Stomach smooth muscle (tissue), 2 donors: ENCODE data around the gene ABCB4.
"Not testable (repeated sequence)": the region's sequence is repeated elsewhere in the genome, so short reads cannot be mapped to it uniquely, and the experiment has no call there.

ENCODE experiments used
- H3K27ac ChIP-seq: one replicate; pipeline ENCODE4 v1.7.0; 2013; ENCODE audit warnings: mild to moderate bottlenecking, low read length, inconsistent platforms
- H3K27me3 ChIP-seq, 2 donors: one replicate each; pipeline ENCODE4 v1.7.0; 2013; ENCODE audit warnings: low read length in 2 of 2; ENCODE audit not compliant: insufficient read depth in 2 of 2, control insufficient read depth in 1 of 2
- H3K36me3 ChIP-seq, 2 donors: one replicate each; pipeline ENCODE4 v1.7.0; 2013; ENCODE audit warnings: low read length in 2 of 2; ENCODE audit not compliant: control insufficient read depth in 2 of 2, insufficient read depth in 2 of 2
- H3K4me1 ChIP-seq: one replicate; pipeline ENCODE4 v1.7.0; 2013; ENCODE audit warnings: low read length; ENCODE audit not compliant: control insufficient read depth, insufficient read depth
- H3K4me3 ChIP-seq, 2 donors: one replicate each; pipeline ENCODE4 v1.7.0; 2013; ENCODE audit warnings: low read length in 2 of 2
- H3K9ac ChIP-seq, 2 donors: one replicate each; pipeline ENCODE4 v1.7.0; 2013; ENCODE audit warnings: low read length in 2 of 2, mild to moderate bottlenecking in 1 of 2
- H3K9me3 ChIP-seq, 2 donors: one replicate each; pipeline ENCODE4 v1.7.0; 2013; ENCODE audit warnings: low read length in 2 of 2; ENCODE audit not compliant: control insufficient read depth in 2 of 2
- donor health status: healthy.
- donor health status: Pancreatic carcinoma.

ABCB4 gene

GRCh38 chr7:87476179-87476557 lies 688 bp upstream of the ABCB4 start:
- H3K9me3 ChIP-seq: no peaks in the 10 kb centered on the region
- H3K4me1 ChIP-seq: peaks cover 5% of the 10 kb centered on the region
- H3K4me3 ChIP-seq: peak overlapping the region; percentile 41 to 68
- H3K9ac ChIP-seq: no peak overlapping the region
- H3K27ac ChIP-seq: no peak overlapping the region
- no peaks in the 10 kb centered on the region for H3K36me3 ChIP-seq
- H3K27me3 ChIP-seq: no peaks in the 10 kb centered on the region

DNA sequence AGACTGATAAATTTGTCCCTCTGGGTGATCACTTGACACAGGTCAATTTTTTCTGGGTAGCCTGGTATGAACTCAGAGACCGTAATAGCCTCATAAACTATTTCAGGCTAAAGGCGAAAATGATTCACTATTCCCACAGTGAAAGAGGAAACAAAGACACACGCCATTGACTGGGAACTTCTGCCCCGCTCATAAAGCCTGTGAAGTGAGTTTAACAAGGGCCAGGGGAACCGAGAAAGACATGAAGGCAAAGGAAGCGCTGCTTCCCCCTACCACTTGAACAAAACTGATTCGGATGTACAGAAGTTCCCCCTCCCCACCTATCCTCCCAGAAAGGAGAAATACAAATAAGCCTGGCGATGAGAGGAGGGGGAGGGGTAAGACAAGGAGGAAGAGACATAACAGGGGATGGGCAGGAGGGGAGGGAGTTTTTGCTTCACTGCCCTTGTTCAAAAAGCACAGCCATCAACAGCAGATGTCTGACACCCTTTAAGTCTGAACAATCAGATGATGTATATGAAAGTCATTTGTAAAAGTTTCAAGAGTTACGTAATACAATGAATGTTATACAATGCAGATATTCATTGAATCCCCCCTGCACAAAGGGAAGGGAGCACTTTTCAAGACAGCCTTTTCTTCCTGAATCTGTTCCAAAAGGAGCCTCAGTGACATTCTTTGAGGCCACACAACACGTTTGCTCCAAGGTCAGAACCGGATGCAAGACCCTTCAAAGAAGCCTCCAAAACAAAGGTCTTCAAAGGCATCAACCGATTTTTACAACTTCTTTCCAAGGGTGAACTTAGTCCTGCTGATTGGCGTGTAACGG lies 734 bp downstream of the ABCB4 start:
- Histone ChIP-seq H3K9ac (peak overlapping the region in 1 of 2 donors; percentile 14), H3K27me3 (no peaks in the 10 kb centered on the region), H3K9me3 (no peaks in the 10 kb centered on the region), H3K27ac (no peak overlapping the region), H3K4me3 (peak overlapping the region; percentile 52 to 68), H3K4me1 (peaks cover 5% of the 10 kb centered on the region), H3K36me3 (no peaks in the 10 kb centered on the region)

DNA sequence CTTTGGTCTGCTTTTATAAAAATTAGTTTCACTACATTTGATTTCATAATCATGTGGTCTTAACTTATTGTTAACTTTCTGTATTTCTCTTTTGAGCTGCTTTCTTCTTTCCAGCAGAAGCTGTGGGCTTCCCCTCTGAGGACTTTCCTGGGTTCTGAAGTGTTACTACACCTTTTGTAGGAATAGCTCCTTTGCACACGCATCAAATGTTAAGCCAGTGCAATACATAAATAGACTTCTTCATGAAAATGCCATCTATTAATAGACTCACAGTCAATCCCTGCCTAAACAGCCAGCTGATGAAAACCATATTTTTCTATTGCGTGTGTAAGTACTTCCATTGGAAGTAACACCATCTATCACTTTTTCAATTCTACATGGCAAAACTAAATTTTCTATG lies 1.5 kb downstream of the ABCB4 start:
- Histone ChIP-seq H3K4me1 (peaks cover 5% of the 10 kb centered on the region), H3K4me3 (peak overlapping the region in 1 of 2 donors; percentile 68), H3K27me3 (no peaks in the 10 kb centered on the region), H3K36me3 (no peaks in the 10 kb centered on the region), H3K9ac (no peak overlapping the region), H3K27ac (no peak overlapping the region), H3K9me3 (no peaks in the 10 kb centered on the region)

DNA sequence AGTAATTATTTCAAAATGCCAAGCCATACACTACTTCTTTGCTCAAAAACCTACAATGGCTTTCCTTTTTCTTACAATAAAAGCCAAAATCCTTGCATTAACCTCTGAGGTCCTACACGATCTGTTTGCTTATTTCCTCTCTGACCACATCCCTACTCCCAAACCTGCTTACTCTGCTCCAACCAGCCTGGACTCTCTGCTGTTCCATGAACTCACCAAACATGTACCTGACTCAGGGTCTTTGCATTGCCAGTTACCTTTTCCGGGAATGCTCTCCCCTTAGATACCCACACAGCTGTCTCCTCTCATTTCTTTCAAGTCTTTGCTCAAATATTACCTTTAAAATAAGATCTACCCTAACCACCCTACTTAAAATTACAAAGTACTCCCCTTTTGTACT lies 2.3 kb downstream of the ABCB4 start:
- H3K9me3 ChIP-seq: no peaks in the 10 kb centered on the region
- H3K27ac ChIP-seq: no peak overlapping the region
- no peak overlapping the region for H3K4me3 ChIP-seq
- H3K27me3 ChIP-seq: no peaks in the 10 kb centered on the region
- H3K36me3 ChIP-seq: no peaks in the 10 kb centered on the region
- H3K9ac ChIP-seq: no peak overlapping the region
- H3K4me1 ChIP-seq: peaks cover 5% of the 10 kb centered on the region

- peaks cover 5% of the 10 kb centered on the region for H3K4me1 ChIP-seq
- H3K36me3 ChIP-seq: no peaks in the 10 kb centered on the region
- H3K27me3 ChIP-seq: no peaks in the 10 kb centered on the region
- no peaks in the 10 kb centered on the region for H3K9me3 ChIP-seq
- H3K4me3 ChIP-seq: no peak overlapping the region
- no peak overlapping the region for H3K27ac ChIP-seq
- H3K9ac ChIP-seq: no peak overlapping the region
These were observed 4.0 kb downstream of the ABCB4 start for GRCh38 chr7:87471473-87471872.

- not testable (repeated sequence) for H3K4me1 ChIP-seq, H3K9me3 ChIP-seq, H3K36me3 ChIP-seq, H3K4me3 ChIP-seq, H3K9ac ChIP-seq, H3K27me3 ChIP-seq, H3K27ac ChIP-seq
These were observed 6.3 kb downstream of the ABCB4 start for GRCh38 chr7:87469204-87469603.

GRCh38 chr7:87465534-87465880 lies 10.0 kb downstream of the ABCB4 start:
- not testable (repeated sequence) for H3K36me3 ChIP-seq, H3K4me1 ChIP-seq, H3K4me3 ChIP-seq, H3K27ac ChIP-seq, H3K9ac ChIP-seq, H3K27me3 ChIP-seq, H3K9me3 ChIP-seq

DNA sequence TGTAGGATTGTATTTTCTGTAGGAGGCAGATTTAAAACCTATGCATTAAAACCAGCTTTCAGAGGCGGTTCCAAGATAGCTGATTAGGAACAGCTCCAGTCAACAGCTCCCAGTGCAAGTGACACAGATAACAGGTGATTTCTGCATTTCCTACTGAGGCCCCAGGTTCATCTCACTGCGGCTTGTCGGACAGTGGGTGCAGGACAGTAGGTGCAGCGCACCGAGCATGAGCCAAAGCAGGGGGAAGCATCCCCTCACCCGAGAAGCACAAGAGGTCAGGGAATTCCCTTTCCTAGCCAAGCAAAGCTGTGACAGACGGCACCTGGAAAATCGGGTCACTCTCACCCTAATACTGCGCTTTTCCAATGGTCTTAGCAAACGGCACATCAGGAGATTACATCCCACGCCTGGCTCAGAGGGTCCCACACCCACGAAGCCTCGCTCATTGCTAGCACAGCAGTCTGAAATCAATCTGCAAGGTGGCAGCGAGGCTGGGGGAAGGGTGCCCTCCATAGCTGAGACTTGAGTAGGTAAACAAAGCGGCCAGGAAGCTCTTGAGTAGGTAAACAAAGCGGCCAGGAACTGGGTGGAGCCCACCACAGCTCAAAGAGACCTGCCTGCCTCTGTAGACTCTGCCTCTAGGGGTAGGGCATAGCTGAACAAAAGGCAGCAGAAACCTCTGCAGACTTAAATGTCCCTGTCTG lies 10.5 kb downstream of the ABCB4 start:
- H3K9me3 ChIP-seq, H3K4me1 ChIP-seq, H3K27ac ChIP-seq, H3K9ac ChIP-seq, H3K27me3 ChIP-seq, H3K36me3 ChIP-seq, H3K4me3 ChIP-seq: not testable (repeated sequence)

GRCh38 chr7:87463982-87464381 lies 11.5 kb downstream of the ABCB4 start:
- no peak overlapping the region for H3K27ac ChIP-seq
- H3K27me3 ChIP-seq: no peaks in the 10 kb centered on the region
- no peaks in the 10 kb centered on the region for H3K9me3 ChIP-seq
- H3K4me1 ChIP-seq: no peaks in the 10 kb centered on the region
- no peak overlapping the region for H3K4me3 ChIP-seq
- H3K9ac ChIP-seq: no peak overlapping the region
- no peaks in the 10 kb centered on the region for H3K36me3 ChIP-seq

DNA sequence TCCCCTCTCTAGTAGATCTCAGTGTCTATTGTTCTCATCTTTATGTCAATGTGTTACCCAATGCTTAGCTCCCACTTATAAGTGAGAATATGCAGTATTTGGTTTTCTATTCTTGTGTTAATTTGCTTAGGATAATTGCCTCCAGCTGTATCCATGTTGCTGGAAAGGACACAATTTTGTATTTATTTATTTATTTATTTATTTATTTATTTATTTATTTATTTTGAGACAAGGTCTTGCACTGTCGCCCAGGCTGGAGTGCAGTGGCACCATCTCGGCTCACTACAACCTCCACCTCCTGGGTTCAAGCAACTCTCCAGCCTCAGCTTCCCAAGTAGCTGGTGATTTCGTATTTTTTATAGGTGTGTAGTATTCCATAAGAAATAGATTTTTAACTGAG lies 15.0 kb downstream of the ABCB4 start:
- H3K4me3 ChIP-seq, H3K36me3 ChIP-seq, H3K9ac ChIP-seq, H3K27me3 ChIP-seq, H3K27ac ChIP-seq, H3K9me3 ChIP-seq, H3K4me1 ChIP-seq: not testable (repeated sequence)

DNA sequence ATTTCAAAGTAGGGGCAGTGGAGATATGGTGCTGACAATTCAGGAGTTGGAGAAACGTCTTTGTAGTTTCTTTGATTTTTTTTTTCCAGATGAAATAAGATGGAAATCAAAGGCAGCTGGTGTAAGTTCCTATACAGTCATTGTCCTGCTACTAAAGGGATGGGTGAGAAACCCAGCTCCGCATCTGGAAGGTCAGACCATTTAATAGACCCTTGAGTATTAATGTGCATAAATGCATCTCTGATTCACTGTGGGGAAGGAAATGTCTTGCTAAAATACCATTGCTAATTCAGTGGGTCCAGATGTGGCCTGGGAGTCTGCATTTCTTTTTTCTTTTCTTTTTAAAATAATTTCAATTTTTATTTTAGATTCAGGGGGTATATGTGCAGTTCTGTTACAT lies 15.5 kb downstream of the ABCB4 start:
- H3K9ac ChIP-seq: no peak overlapping the region
- H3K9me3 ChIP-seq: no peaks in the 10 kb centered on the region
- H3K4me3 ChIP-seq: no peak overlapping the region
- H3K27ac ChIP-seq: no peak overlapping the region
- no peaks in the 10 kb centered on the region for H3K36me3 ChIP-seq
- no peaks in the 10 kb centered on the region for H3K4me1 ChIP-seq
- no peaks in the 10 kb centered on the region for H3K27me3 ChIP-seq
